Pancreas (tissue), 10 donors: ENCODE results near the gene SLC29A3. TPM values are rescaled to one million over a fixed set of nuclear protein-coding genes. Genes with fewer than 3 reads are reported as not detected.
A peak's percentile ranks its signal among the peaks of the same experiment; 100 is the strongest.

ENCODE experiments used
- ATAC-seq, 4 donors: fragments of 200-7000 bp; cut with Tn5 transposase; one replicate each; pipeline versions ENCODE4 v1.8.0 to v1.9.1; 2020; ENCODE audit warnings: mild to moderate bottlenecking in 4 of 4, moderate library complexity in 4 of 4
- DNase-seq, 6 donors: peaks; one replicate each; pipeline ENCODE4 v3.0.0-alpha.2; 2020
- FAIRE-seq: peaks from 2 replicates; lab custom pipeline; 2012; peaks lifted over from hg19 to GRCh38; lab: Jason Lieb, UNC
- H3K27ac ChIP-seq, 4 donors: fragments of 200-600 bp; sonication (generic); 1 replicate in 3 of 4; 2 replicates in 1 of 4; pipeline versions ENCODE4 v1.5.0 to v1.8.0; 2020
- H3K27me3 ChIP-seq, 4 donors: fragments of 200-600 bp; one replicate each; pipeline ENCODE4 v1.8.0; 2021
- H3K36me3 ChIP-seq, 3 donors: fragments of 200-600 bp; sonication (generic) in 1 of 3; one replicate each; pipeline versions ENCODE4 v1.5.0 to v1.8.0; 2020 to 2021
- H3K4me1 ChIP-seq, 3 donors: fragments of 200-600 bp; one replicate each; pipeline ENCODE4 v1.8.0; 2021
- H3K4me3 ChIP-seq, 4 donors: fragments of 200-600 bp; sonication (generic) in 2 of 4; one replicate each; pipeline versions ENCODE4 v1.5.0 to v1.8.0; 2020 to 2021
- H3K9me3 ChIP-seq, 4 donors: fragments of 200-600 bp; one replicate each; pipeline ENCODE4 v1.8.0; 2021
- CTCF ChIP-seq, 4 donors: fragments of 200-600 bp; sonication (generic) in 3 of 4; IDR thresholded peaks; one replicate each; pipeline versions ENCODE4 v1.5.0 to v1.8.0; 2021; ENCODE audit warnings: antibody characterized with exemption in 4 of 4
- WGBS, 2 donors: extraction: QIAGEN DNeasy Blood & Tissue Kit; methylation state at CpG; one replicate each; pipeline ENCODE4 v1.1.7; 2013; 5-methylcytosine and 5-hydroxymethylcytosine counted together
- intact Hi-C, 3 donors: fragments of 100-400 bp; cut with DNase I; formaldehyde crosslinking; loops; one replicate each; pipeline versions ENCODE4 v1.11.1 to v1.14.2; 2022
- polyA plus RNA-seq, 2 donors: library from polyadenylated mRNA; stranded (reverse); fragments of 200-250 nt; gene quantifications; one replicate each; pipeline ENCODE4 v1.2.3, GENCODE V29; 2013
- total RNA-seq, 6 donors: library from RNA; stranded (reverse); fragmentation: NEBNext Ultra II Directional in 4 of 6; extraction: Animal tissue kit (Norgen Biotek cat#: 25700) in 4 of 6; gene quantifications; one replicate each; pipeline versions ENCODE4 v1.2.1 to v1.2.4, GENCODE V29; 2021 to 2023
- donor health status: healthy with polysubstance abuse.
- donor health status: DM: no; HTN: no; CAD: no; lungs with moderate emphysema.
- donor health status: DM: no; HTN: no; CAD: no.
- donor health status: control.
- donor health status: control.
- donor health status: Bipolar disorder and iron deficiency.
- donor health status: DM: yes; HTN: yes; CAD: no.
- donor health status: DM: no; HTN: no; CAD: no.
- donor health status: DM: no; HTN: no; CAD: no.
- donor health status: DM: yes; HTN: yes; CAD: no.

Gene SLC29A3
- total RNA-seq (1 to 10 TPM; 2.2 to 7.0 (median 3.6) TPM), polyA plus RNA-seq (1 to 10 TPM; 2.4 to 2.8 TPM)

GRCh38 chr10:71319042-71319799 is at the start of gene SLC29A3:
SLC29A3 (plus strand) TSS chr10:71319259; CDS start chr10:71319310, 51 bp downstream.
- Histone ChIP-seq H3K4me3 (peak within 1 kb of the TSS; percentile 57 to 87 (median 78)), H3K9me3 (no peaks in the 10 kb centered on the region), H3K36me3 (no peaks in the 10 kb centered on the region), H3K27ac (peak within 1 kb of the TSS in 2 of 4 donors; percentile 59 to 67), H3K27me3 (no peaks in the 10 kb centered on the region), H3K4me1 (peaks cover 0 to 6% (median 0%) of the 10 kb centered on the region in 3 donors)
- FAIRE-seq = no peak
- 1% methylated on average over 61 to 62 of the region's 62 CpGs for WGBS, 2 donors
- intact Hi-C loops = loop anchor here in 2 of 3 donors (10.0 kb wide), 3 partner anchors 246 to 286 kb away; no protein-coding TSS in a partner anchor
- peak; percentile 75 to 92 (median 83) for DNase-seq
- TF ChIP-seq CTCF (IDR thresholded peaks at IDR 0.05) = peak; percentile 14 to 42 (median 26)
- ATAC-seq = peak; percentile 94 to 96 (median 95)

- TF ChIP-seq CTCF (IDR thresholded peaks at IDR 0.05) = no peak
- Histone ChIP-seq H3K36me3 (no peaks in the 10 kb centered on the region), H3K27me3 (no peaks in the 10 kb centered on the region), H3K4me3 (no peak overlapping the region), H3K9me3 (no peaks in the 10 kb centered on the region), H3K4me1 (no peaks in the 10 kb centered on the region), H3K27ac (no peak overlapping the region)
- peak in 1 of 6 donors; percentile 12 for DNase-seq
- intact Hi-C loops = no loop called here
- WGBS, 2 donors = 63 to 65% methylated on average over 11 of the region's 11 CpGs
- ATAC-seq = peak in 1 of 4 donors; percentile 14
- no peak for FAIRE-seq
Observed at GRCh38 chr10:71269301-71270288, 49.5 kb upstream of the SLC29A3 start.

GRCh38 chr10:71270301-71271220 is 48.5 kb upstream of the SLC29A3 start:
- Histone ChIP-seq H3K27ac (no peak overlapping the region), H3K4me3 (no peak overlapping the region), H3K9me3 (no peaks in the 10 kb centered on the region), H3K27me3 (no peaks in the 10 kb centered on the region), H3K36me3 (no peaks in the 10 kb centered on the region), H3K4me1 (no peaks in the 10 kb centered on the region)
- 48 to 58% methylated on average over 9 of the region's 10 CpGs for WGBS, 2 donors
- peak in 3 of 4 donors; percentile 20 to 47 (median 34) for TF ChIP-seq CTCF (IDR thresholded peaks at IDR 0.05)
- intact Hi-C loops = no loop called here
- no peak for FAIRE-seq
- peak in 2 of 6 donors; percentile 27 to 58 for DNase-seq
- peak; percentile 45 to 83 (median 74) for ATAC-seq

GRCh38 chr10:71271662-71272055 is 47.4 kb upstream of the SLC29A3 start:
- FAIRE-seq = no peak
- Histone ChIP-seq H3K9me3 (no peaks in the 10 kb centered on the region), H3K36me3 (no peaks in the 10 kb centered on the region), H3K4me3 (no peak overlapping the region), H3K4me1 (no peaks in the 10 kb centered on the region), H3K27me3 (no peaks in the 10 kb centered on the region), H3K27ac (no peak overlapping the region)
- DNase-seq = peak in 1 of 6 donors; percentile 33
- 73 to 77% methylated on average over 14 of the region's 14 CpGs for WGBS, 2 donors
- no peak for TF ChIP-seq CTCF (IDR thresholded peaks at IDR 0.05)
- no peak for ATAC-seq
- intact Hi-C loops = no loop called here
